Activated CD4-positive, alpha-beta T cell treated with anti-CD3 and anti-CD28 coated beads, Interleukin-2, amount 10 ng/mL, durations not matched to agents 7 days and 5 days (primary cell): ENCODE measurements around the gene TMEM37. TPM values are rescaled to one million over a fixed set of nuclear protein-coding genes. Genes with fewer than 3 reads are reported as not detected.
"Not testable (repeated sequence)": the region's sequence is repeated elsewhere in the genome, so short reads cannot be mapped to it uniquely, and the experiment has no call there.

Experiments used
- CTCF ChIA-PET: fragments of 350-600 bp; sonication (Branson Sonifier 250); formaldehyde crosslinking; loops from one replicate; lab custom pipeline; 2021; ENCODE audit warnings: antibody characterized with exemption; lab: Charles Lee
- POLR2A ChIA-PET: fragments of 350-600 bp; sonication (Branson Sonifier 250); formaldehyde crosslinking; loops from one replicate; lab custom pipeline; 2021; ENCODE audit warnings: antibody characterized with exemption; lab: Charles Lee
- DNase-seq: peaks from one replicate; pipeline ENCODE4 v3.0.0-alpha.2; 2020
- H3K27ac Mint-ChIP-seq: one replicate; pipeline ENCODE4 v1.8.0; 2021; ENCODE audit warnings: mild to moderate bottlenecking, moderate library complexity, mixed read lengths
- H3K27me3 Mint-ChIP-seq: one replicate; pipeline ENCODE4 v1.8.0; 2021; ENCODE audit warnings: mixed read lengths
- H3K36me3 Mint-ChIP-seq: one replicate; pipeline ENCODE4 v1.8.0; 2021; ENCODE audit warnings: low read depth, mixed read lengths
- H3K4me1 Mint-ChIP-seq: one replicate; pipeline ENCODE4 v1.8.0; 2021; ENCODE audit warnings: mixed read lengths
- H3K4me3 Mint-ChIP-seq: one replicate; pipeline ENCODE4 v1.8.0; 2021; ENCODE audit warnings: mild to moderate bottlenecking, moderate library complexity, mixed read lengths
- H3K9me3 Mint-ChIP-seq: one replicate; pipeline ENCODE4 v1.8.0; 2021; ENCODE audit warnings: mixed read lengths
- total RNA-seq, 2 experiments: library from RNA; stranded (reverse); gene quantifications; one replicate each; pipeline ENCODE4 v1.2.3, GENCODE V29; 2021

Gene TMEM37
- total RNA-seq, 2 experiments from 2014 or later = not detected

- DNase-seq, H3K27ac Mint-ChIP-seq, H3K36me3 Mint-ChIP-seq, POLR2A ChIA-PET, H3K9me3 Mint-ChIP-seq, H3K27me3 Mint-ChIP-seq, H3K4me1 Mint-ChIP-seq, H3K4me3 Mint-ChIP-seq: not testable (repeated sequence)
- CTCF ChIA-PET = interaction anchor here (1.0 kb wide), 1 partner anchor 54 kb away, joined by 3 read pairs; no protein-coding TSS in a partner anchor
Measured at GRCh38 chr2:119403618-119404017, 28.0 kb upstream of the TMEM37 start.

GRCh38 chr2:119405151-119405550, 26.5 kb upstream of the TMEM37 start:
- POLR2A ChIA-PET = no interaction called here
- Mint-ChIP-seq H3K9me3 (no peaks in the 10 kb centered on the region), H3K36me3 (no peaks in the 10 kb centered on the region), H3K4me1 (no peaks in the 10 kb centered on the region), H3K4me3 (no peak overlapping the region), H3K27me3 (peaks cover 2% of the 10 kb centered on the region), H3K27ac (no peak overlapping the region)
- CTCF ChIA-PET = interaction anchor here (0.9 to 2.0 kb wide), 2 partner anchors 9 to 74 kb away, joined by 3 to 5 read pairs; no protein-coding TSS in a partner anchor
- no peak for DNase-seq

GRCh38 chr2:119407430-119408220, 24.0 kb upstream of the TMEM37 start:
- CTCF ChIA-PET = interaction anchor here (0.6 kb wide), 1 partner anchor 1872 kb away, joined by 4 read pairs; no protein-coding TSS in a partner anchor
- Mint-ChIP-seq H3K9me3 (no peaks in the 10 kb centered on the region), H3K27me3 (peaks cover 7% of the 10 kb centered on the region), H3K27ac (no peak overlapping the region), H3K4me3 (no peak overlapping the region), H3K4me1 (no peaks in the 10 kb centered on the region), H3K36me3 (no peaks in the 10 kb centered on the region)
- POLR2A ChIA-PET = no interaction called here
- DNase-seq = peak; percentile 39

- Mint-ChIP-seq H3K4me1 (no peaks in the 10 kb centered on the region), H3K27ac (no peak overlapping the region), H3K27me3 (peaks cover 7% of the 10 kb centered on the region), H3K4me3 (no peak overlapping the region), H3K9me3 (no peaks in the 10 kb centered on the region), H3K36me3 (no peaks in the 10 kb centered on the region)
- ChIA-PET POLR2A (no interaction called here), CTCF (interaction anchor here (0.6 kb wide), 1 partner anchor 1871 kb away, joined by 4 read pairs; no protein-coding TSS in a partner anchor)
- DNase-seq = no peak
Measured at GRCh38 chr2:119408221-119408619, 23.4 kb upstream of the TMEM37 start.

GRCh38 chr2:119409506-119409905, 22.1 kb upstream of the TMEM37 start:
- peaks cover 11% of the 10 kb centered on the region for H3K27me3 Mint-ChIP-seq
- no peak for DNase-seq
- peaks cover under 1% of the 10 kb centered on the region for H3K4me1 Mint-ChIP-seq
- H3K27ac Mint-ChIP-seq = no peak overlapping the region
- CTCF ChIA-PET = interaction anchor here (1.2 to 1.8 kb wide), 2 partner anchors 15 to 67 kb away, joined by 3 to 4 read pairs; no protein-coding TSS in a partner anchor
- POLR2A ChIA-PET = interaction anchor here (0.6 kb wide), 1 partner anchor 779 kb away, joined by 3 read pairs; no protein-coding TSS in a partner anchor
- no peak overlapping the region for H3K4me3 Mint-ChIP-seq
- H3K36me3 Mint-ChIP-seq = no peaks in the 10 kb centered on the region
- H3K9me3 Mint-ChIP-seq = no peaks in the 10 kb centered on the region

GRCh38 chr2:119414894-119415293, 16.8 kb upstream of the TMEM37 start:
- Mint-ChIP-seq H3K27me3 (peaks cover 19% of the 10 kb centered on the region), H3K36me3 (no peaks in the 10 kb centered on the region), H3K4me3 (no peak overlapping the region), H3K27ac (peak overlapping the region; percentile 56), H3K9me3 (no peaks in the 10 kb centered on the region), H3K4me1 (peaks cover 7% of the 10 kb centered on the region)
- CTCF ChIA-PET = interaction anchor here (0.6 to 1.5 kb wide), 2 partner anchors 10 to 59 kb away, joined by 3 read pairs; no protein-coding TSS in a partner anchor
- POLR2A ChIA-PET = no interaction called here
- DNase-seq = no peak

- no peaks in the 10 kb centered on the region for H3K9me3 Mint-ChIP-seq
- H3K36me3 Mint-ChIP-seq = no peaks in the 10 kb centered on the region
- H3K4me1 Mint-ChIP-seq = peaks cover 7% of the 10 kb centered on the region
- H3K27me3 Mint-ChIP-seq = peaks cover 19% of the 10 kb centered on the region
- H3K27ac Mint-ChIP-seq = no peak overlapping the region
- ChIA-PET CTCF (no interaction called here), POLR2A (no interaction called here)
- H3K4me3 Mint-ChIP-seq = no peak overlapping the region
- no peak for DNase-seq
Measured at GRCh38 chr2:119415630-119416029, 16.0 kb upstream of the TMEM37 start.

- H3K4me3 Mint-ChIP-seq = no peak overlapping the region
- ChIA-PET CTCF (no interaction called here), POLR2A (no interaction called here)
- H3K27me3 Mint-ChIP-seq = peaks cover 18% of the 10 kb centered on the region
- H3K4me1 Mint-ChIP-seq = peaks cover 7% of the 10 kb centered on the region
- no peak overlapping the region for H3K27ac Mint-ChIP-seq
- H3K9me3 Mint-ChIP-seq = no peaks in the 10 kb centered on the region
- no peak for DNase-seq
- H3K36me3 Mint-ChIP-seq = no peaks in the 10 kb centered on the region
Measured at GRCh38 chr2:119416299-119416923, 15.2 kb upstream of the TMEM37 start.

GRCh38 chr2:119417908-119418307, 13.7 kb upstream of the TMEM37 start:
- Mint-ChIP-seq H3K9me3 (peaks cover 2% of the 10 kb centered on the region), H3K4me3 (no peak overlapping the region), H3K36me3 (no peaks in the 10 kb centered on the region), H3K27ac (no peak overlapping the region), H3K4me1 (peaks cover 7% of the 10 kb centered on the region), H3K27me3 (peaks cover 23% of the 10 kb centered on the region)
- no peak for DNase-seq
- ChIA-PET CTCF (no interaction called here), POLR2A (no interaction called here)

GRCh38 chr2:119419065-119419464, 12.6 kb upstream of the TMEM37 start:
- H3K9me3 Mint-ChIP-seq = peaks cover 2% of the 10 kb centered on the region
- CTCF ChIA-PET = no interaction called here
- DNase-seq = no peak
- no peaks in the 10 kb centered on the region for H3K36me3 Mint-ChIP-seq
- no peak overlapping the region for H3K27ac Mint-ChIP-seq
- POLR2A ChIA-PET = no interaction called here
- no peak overlapping the region for H3K4me3 Mint-ChIP-seq
- peaks cover 23% of the 10 kb centered on the region for H3K27me3 Mint-ChIP-seq
- H3K4me1 Mint-ChIP-seq = peaks cover 7% of the 10 kb centered on the region

GRCh38 chr2:119419803-119420508, 11.7 kb upstream of the TMEM37 start:
- Mint-ChIP-seq H3K27me3 (peaks cover 23% of the 10 kb centered on the region), H3K9me3 (peaks cover 2% of the 10 kb centered on the region), H3K4me3 (no peak overlapping the region), H3K36me3 (no peaks in the 10 kb centered on the region), H3K4me1 (peaks cover 4% of the 10 kb centered on the region), H3K27ac (no peak overlapping the region)
- DNase-seq = no peak
- ChIA-PET CTCF (interaction anchor here (0.5 to 0.9 kb wide), 2 partner anchors 227 to 254 kb away, joined by 3 read pairs; no protein-coding TSS in a partner anchor), POLR2A (no interaction called here)

GRCh38 chr2:119421304-119421703, 10.3 kb upstream of the TMEM37 start:
- H3K4me1 Mint-ChIP-seq = no peaks in the 10 kb centered on the region
- H3K4me3 Mint-ChIP-seq = no peak overlapping the region
- peaks cover 26% of the 10 kb centered on the region for H3K27me3 Mint-ChIP-seq
- H3K9me3 Mint-ChIP-seq = peaks cover 2% of the 10 kb centered on the region
- ChIA-PET POLR2A (no interaction called here), CTCF (no interaction called here)
- DNase-seq = no peak
- no peaks in the 10 kb centered on the region for H3K36me3 Mint-ChIP-seq
- no peak overlapping the region for H3K27ac Mint-ChIP-seq
